Vagina (tissue), 2 donors: Measurements from ENCODE around the gene PCSK6.

ENCODE experiments used
- CTCF ChIP-seq, 3 experiments: fragments of 450-650 bp in 2 of 3; fragments of 200-600 bp in 1 of 3; sonication (generic) in 1 of 3; IDR thresholded peaks; one replicate each; pipeline ENCODE4 v1.5.1; 2017 to 2019; ENCODE audit warnings: antibody characterized with exemption in 3 of 3, mild to moderate bottlenecking in 2 of 3, moderate library complexity in 2 of 3
- POLR2A ChIP-seq, 2 donors: fragments of 450-650 bp; IDR thresholded peaks; one replicate each; pipeline ENCODE4 v1.6.1; 2017; ENCODE audit warnings: antibody characterized with exemption in 2 of 2, mild to moderate bottlenecking in 2 of 2, moderate library complexity in 2 of 2

- TF ChIP-seq POLR2A (IDR thresholded peaks at IDR 0.05) (no peak), CTCF (IDR thresholded peaks at IDR 0.05) (no peak)
Observed at GRCh38 chr15:101451266-101451799, 38.2 kb downstream of the PCSK6 start.
